ENCODE results near the gene GDPD5.

DNA sequence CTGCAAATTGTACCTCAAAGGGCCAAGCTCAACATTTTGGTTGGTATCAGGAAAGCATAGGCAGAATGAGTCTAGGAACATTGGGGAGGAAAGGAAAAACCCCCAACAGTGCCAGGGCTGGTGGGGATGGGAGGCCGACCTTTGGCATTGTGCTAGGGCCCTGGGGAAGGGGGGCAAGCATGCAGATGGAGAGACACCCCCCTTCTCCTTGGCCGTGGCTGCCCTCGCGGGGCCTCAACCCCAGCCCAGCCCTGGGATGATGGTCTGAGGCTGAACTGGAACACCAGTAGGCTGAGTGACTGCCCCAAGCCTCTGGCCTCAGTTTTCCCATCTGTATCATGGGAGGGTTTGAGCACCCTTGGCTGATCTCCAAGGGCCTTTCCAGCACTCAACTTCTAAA lies 40.0 kb downstream of the GDPD5 start:
- TF ChIP-seq, protein P1, sequence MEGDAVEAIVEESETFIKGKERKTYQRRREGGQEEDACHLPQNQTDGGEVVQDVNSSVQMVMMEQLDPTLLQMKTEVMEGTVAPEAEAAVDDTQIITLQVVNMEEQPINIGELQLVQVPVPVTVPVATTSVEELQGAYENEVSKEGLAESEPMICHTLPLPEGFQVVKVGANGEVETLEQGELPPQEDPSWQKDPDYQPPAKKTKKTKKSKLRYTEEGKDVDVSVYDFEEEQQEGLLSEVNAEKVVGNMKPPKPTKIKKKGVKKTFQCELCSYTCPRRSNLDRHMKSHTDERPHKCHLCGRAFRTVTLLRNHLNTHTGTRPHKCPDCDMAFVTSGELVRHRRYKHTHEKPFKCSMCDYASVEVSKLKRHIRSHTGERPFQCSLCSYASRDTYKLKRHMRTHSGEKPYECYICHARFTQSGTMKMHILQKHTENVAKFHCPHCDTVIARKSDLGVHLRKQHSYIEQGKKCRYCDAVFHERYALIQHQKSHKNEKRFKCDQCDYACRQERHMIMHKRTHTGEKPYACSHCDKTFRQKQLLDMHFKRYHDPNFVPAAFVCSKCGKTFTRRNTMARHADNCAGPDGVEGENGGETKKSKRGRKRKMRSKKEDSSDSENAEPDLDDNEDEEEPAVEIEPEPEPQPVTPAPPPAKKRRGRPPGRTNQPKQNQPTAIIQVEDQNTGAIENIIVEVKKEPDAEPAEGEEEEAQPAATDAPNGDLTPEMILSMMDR (conservative IDR thresholded peaks at IDR 0.05; ENCODE audit: low read length) = no peak
- no peak for TF ChIP-seq EZH2phosphoT487 (IDR thresholded peaks at IDR 0.05; ENCODE audit: borderline replicate concordance, low read depth, low read length)
